Endodermal cell (in vitro differentiated cells): ENCODE measurements around the gene ABHD2. TPM values are rescaled to one million over a fixed set of nuclear protein-coding genes. Genes with fewer than 3 reads are reported as not detected.
A peak's percentile ranks its signal among the peaks of the same experiment; 100 is the strongest.
"Not testable (repeated sequence)": the region's sequence is repeated elsewhere in the genome, so short reads cannot be mapped to it uniquely, and the experiment has no call there.

Experiments
- DNase-seq: peaks from one replicate; pipeline ENCODE4 v3.0.0-alpha.2; 2017
- H3K27ac ChIP-seq: 2 replicates; pipeline ENCODE4 v1.5.1; 2013; ENCODE audit warnings: mild to moderate bottlenecking, low read depth, low read length, moderate library complexity
- H3K27me3 ChIP-seq: 2 replicates; pipeline ENCODE4 v1.6.1; 2013; ENCODE audit warnings: mild to moderate bottlenecking, low read length, moderate library complexity; ENCODE audit not compliant: insufficient read depth, control insufficient read depth, poor library complexity, severe bottlenecking
- H3K36me3 ChIP-seq: 2 replicates; pipeline ENCODE4 v1.7.0; 2013; ENCODE audit warnings: mild to moderate bottlenecking, low read length, moderate library complexity; ENCODE audit not compliant: control insufficient read depth, insufficient read depth
- H3K4me1 ChIP-seq: one replicate; pipeline ENCODE4 v1.7.0; 2013; ENCODE audit warnings: low read length; ENCODE audit not compliant: control insufficient read depth, insufficient read depth
- H3K4me3 ChIP-seq: 2 replicates; pipeline ENCODE4 v1.5.1; 2013; ENCODE audit warnings: mild to moderate bottlenecking, low read length, moderate library complexity
- H3K9ac ChIP-seq: 2 replicates; pipeline ENCODE4 v1.6.1; 2013; ENCODE audit warnings: mild to moderate bottlenecking, low read length, moderate library complexity; ENCODE audit not compliant: poor library complexity, severe bottlenecking; ENCODE audit errors: extremely low read depth
- H3K9me3 ChIP-seq: 2 replicates; pipeline ENCODE4 v1.6.1; 2013; ENCODE audit warnings: mild to moderate bottlenecking, low read length, moderate library complexity; ENCODE audit not compliant: control insufficient read depth
- H3K27ac Mint-ChIP-seq: 2 replicates; pipeline ENCODE4 v1.8.0; 2020; ENCODE audit warnings: mixed read lengths
- H3K27me3 Mint-ChIP-seq: 2 replicates; pipeline ENCODE4 v1.8.0; 2021; ENCODE audit warnings: mild to moderate bottlenecking, mixed read lengths; ENCODE audit not compliant: insufficient read depth
- H3K36me3 Mint-ChIP-seq: 2 replicates; pipeline ENCODE4 v1.8.0; 2020; ENCODE audit warnings: low read depth, mixed read lengths
- H3K4me1 Mint-ChIP-seq: 2 replicates; pipeline ENCODE4 v1.8.0; 2020; ENCODE audit warnings: mixed read lengths
- H3K4me3 Mint-ChIP-seq: 2 replicates; pipeline ENCODE4 v1.8.0; 2020; ENCODE audit warnings: mild to moderate bottlenecking, moderate library complexity, mixed read lengths
- H3K9me3 Mint-ChIP-seq: 2 replicates; pipeline ENCODE4 v1.8.0; 2020; ENCODE audit warnings: mild to moderate bottlenecking, mixed read lengths
- CTCF ChIP-seq: fragments of 200-600 bp; sonication (generic); conservative IDR thresholded peaks from 2 replicates; pipeline ENCODE4 v1.5.0; 2021; ENCODE audit warnings: antibody characterized with exemption, mild to moderate bottlenecking
- WGBS, 2 experiments: methylation state at CpG; one replicate each; pipeline versions ENCODE4 v1.1.5 to v1.1.7; 2013; ENCODE audit warnings: missing lambda C conversion rate in 2 of 2, mixed read lengths in 1 of 2; ENCODE audit not compliant: insufficient coverage in 1 of 2, insufficient read length in 1 of 2; 5-methylcytosine and 5-hydroxymethylcytosine counted together
- total RNA-seq, 2 donors: library from RNA; stranded (reverse); fragmentation: NEBNext Ultra II Directional in 1 of 2; extraction: Animal tissue kit (Norgen Biotek cat#: 25700) in 1 of 2; gene quantifications; 2 replicates in 1 of 2; 3 replicates in 1 of 2; pipeline ENCODE4 v1.2.1, GENCODE V29; 2021

ABHD2 gene
- total RNA-seq, 2 donors from 2014 or later: 24.1 to 26.0 TPM

- DNase-seq: no peak
- Mint-ChIP-seq H3K36me3 (no peaks in the 10 kb centered on the region), H3K4me3 (no peak overlapping the region), H3K27ac (no peak overlapping the region), H3K27me3 (no peaks in the 10 kb centered on the region), H3K9me3 (peaks cover 5% of the 10 kb centered on the region), H3K4me1 (no peaks in the 10 kb centered on the region)
- TF ChIP-seq CTCF: no peak
- Histone ChIP-seq H3K4me3 (no peak overlapping the region), H3K27ac (no peak overlapping the region), H3K27me3 (no peaks in the 10 kb centered on the region), H3K36me3 (no peaks in the 10 kb centered on the region), H3K9me3 (no peaks in the 10 kb centered on the region), H3K4me1 (no peaks in the 10 kb centered on the region), H3K9ac (no peak overlapping the region)
- WGBS, 2 experiments: 92 to 100% methylated on average over 4 to 5 of the region's 5 CpGs
Measured at GRCh38 chr15:89042387-89042786, 45.9 kb upstream of the ABHD2 start.

- Histone ChIP-seq H3K27ac (no peak overlapping the region), H3K36me3 (no peaks in the 10 kb centered on the region), H3K4me1 (no peaks in the 10 kb centered on the region), H3K9ac (no peak overlapping the region), H3K4me3 (no peak overlapping the region), H3K9me3 (no peaks in the 10 kb centered on the region), H3K27me3 (no peaks in the 10 kb centered on the region)
- H3K9me3 Mint-ChIP-seq: peaks cover 5% of the 10 kb centered on the region
- H3K36me3 Mint-ChIP-seq: no peaks in the 10 kb centered on the region
- H3K27me3 Mint-ChIP-seq: no peaks in the 10 kb centered on the region
- WGBS, 2 experiments: 98 to 100% methylated on average over 1 to 2 of the region's 3 CpGs
- TF ChIP-seq CTCF: no peak
- no peak for DNase-seq
- no peak overlapping the region for H3K4me3 Mint-ChIP-seq
- no peak overlapping the region for H3K27ac Mint-ChIP-seq
- no peaks in the 10 kb centered on the region for H3K4me1 Mint-ChIP-seq
Measured at GRCh38 chr15:89043031-89044002, 44.9 kb upstream of the ABHD2 start.

DNA sequence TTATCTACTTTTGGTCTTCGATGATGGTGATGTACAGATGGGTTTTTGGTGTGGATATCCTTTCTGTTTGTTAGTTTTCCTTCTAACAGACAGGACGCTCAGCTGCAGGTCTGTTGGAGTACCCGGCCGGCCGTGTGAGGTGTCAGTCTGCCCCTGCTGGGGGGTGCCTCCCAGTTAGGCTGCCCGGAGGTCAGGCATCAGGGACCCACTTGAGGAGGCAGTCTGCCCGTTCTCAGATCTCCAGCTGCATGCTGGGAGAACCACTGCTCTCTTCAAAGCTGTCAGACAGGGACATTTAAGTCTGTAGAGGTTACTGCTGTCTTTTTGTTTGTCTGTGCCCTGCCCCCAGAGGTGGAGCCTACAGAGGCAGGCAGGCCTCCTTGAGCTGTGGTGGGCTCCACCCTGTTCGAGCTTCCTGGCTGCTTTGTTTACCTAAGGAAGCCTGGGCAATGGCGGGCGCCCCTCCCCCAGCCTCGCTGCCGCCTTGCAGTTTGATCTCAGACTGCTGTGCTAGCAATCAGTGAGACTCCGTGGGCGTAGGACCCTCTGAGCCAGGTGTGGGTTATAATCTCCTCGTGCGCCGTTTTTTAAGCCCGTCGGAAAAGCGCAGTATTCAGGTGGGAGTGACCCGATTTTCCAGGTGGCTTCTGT is 39.1 kb upstream of the ABHD2 start:
- H3K36me3 Mint-ChIP-seq: not testable (repeated sequence)

More for the DNA sequence above, 39.1 kb upstream of the ABHD2 start:
- H3K4me1 ChIP-seq, DNase-seq, H3K4me3 ChIP-seq, H3K36me3 ChIP-seq, H3K9ac ChIP-seq, H3K27me3 Mint-ChIP-seq, H3K27me3 ChIP-seq, H3K4me1 Mint-ChIP-seq, H3K27ac ChIP-seq, H3K9me3 ChIP-seq: not testable (repeated sequence)
- peaks cover 16% of the 10 kb centered on the region for H3K9me3 Mint-ChIP-seq
- H3K27ac Mint-ChIP-seq: peak overlapping the region; percentile 39
- 68 to 82% methylated on average over 7 to 20 of the region's 21 CpGs for WGBS, 2 experiments
- peak overlapping the region; percentile 18 for H3K4me3 Mint-ChIP-seq
